Liver (tissue), 9 donors: ENCODE data around the gene SIN3B. TPM values are rescaled to one million over a fixed set of nuclear protein-coding genes. Genes with fewer than 3 reads are reported as not detected.

Experiments
- DNase-seq: peaks from one replicate; pipeline ENCODE4 v3.0.0-alpha.2; 2017; ENCODE audit warnings: low spot score
- H3K27ac ChIP-seq, 2 donors: one replicate each; pipeline ENCODE4 v1.7.0; 2013; ENCODE audit warnings: inconsistent platforms in 2 of 2, low read length in 2 of 2, control low read depth in 1 of 2, low read depth in 1 of 2, mild to moderate bottlenecking in 1 of 2
- H3K27me3 ChIP-seq, 4 donors: one replicate each; pipeline versions ENCODE4 v1.6.1 to v1.7.0; 2013; ENCODE audit warnings: low read length in 3 of 4, inconsistent platforms in 1 of 4, mild to moderate bottlenecking in 1 of 4, moderate library complexity in 1 of 4; ENCODE audit not compliant: control insufficient read depth in 4 of 4, insufficient read depth in 4 of 4
- H3K36me3 ChIP-seq, 4 donors: one replicate each; pipeline versions ENCODE4 v1.6.1 to v1.7.0; 2013; ENCODE audit warnings: low read length in 3 of 4, mild to moderate bottlenecking in 3 of 4, low read depth in 1 of 4, moderate library complexity in 1 of 4; ENCODE audit not compliant: control insufficient read depth in 4 of 4, insufficient read depth in 3 of 4
- H3K4me1 ChIP-seq, 4 donors: one replicate each; pipeline versions ENCODE4 v1.6.1 to v1.7.0; 2013; ENCODE audit warnings: low read length in 3 of 4, mild to moderate bottlenecking in 3 of 4, moderate library complexity in 1 of 4; ENCODE audit not compliant: control insufficient read depth in 4 of 4, insufficient read depth in 4 of 4
- H3K4me3 ChIP-seq, 3 donors: one replicate each; pipeline versions ENCODE4 v1.6.1 to v1.7.0; 2013; ENCODE audit warnings: low read length in 3 of 3, control low read depth in 1 of 3, low read depth in 1 of 3, mild to moderate bottlenecking in 1 of 3
- H3K9ac ChIP-seq, 2 donors: one replicate each; pipeline ENCODE4 v1.7.0; 2013; ENCODE audit warnings: low read length in 2 of 2, mild to moderate bottlenecking in 2 of 2, moderate library complexity in 2 of 2, control low read depth in 1 of 2, low read depth in 1 of 2
- H3K9me3 ChIP-seq, 4 donors: one replicate each; pipeline versions ENCODE4 v1.6.1 to v1.7.0; 2013; ENCODE audit warnings: low read length in 3 of 4; ENCODE audit not compliant: control insufficient read depth in 4 of 4
- FOXA2 ChIP-seq: IDR thresholded peaks from 2 replicates; pipeline ENCODE4 v1.6.1; 2016; ENCODE audit warnings: antibody characterized with exemption
- NR2F2 ChIP-seq: IDR thresholded peaks from 2 replicates; pipeline ENCODE4 v1.6.1; 2016; ENCODE audit warnings: antibody characterized with exemption
- RXRA ChIP-seq, 2 donors: IDR thresholded peaks; 2 replicates each; pipeline ENCODE4 v1.6.1; 2017 to 2018; ENCODE audit warnings: antibody characterized with exemption in 2 of 2, mild to moderate bottlenecking in 1 of 2
- WGBS: extraction: QIAGEN DNeasy Blood & Tissue Kit; methylation state at CpG from one replicate; pipeline ENCODE4 v1.1.7; 2013; 5-methylcytosine and 5-hydroxymethylcytosine counted together
- polyA plus RNA-seq, 2 donors: library from polyadenylated mRNA; stranded (reverse) in 1 of 2; unstranded in 1 of 2; fragments of 200-250 nt in 1 of 2; fragments of >200 nt in 1 of 2; fragmentation: Nextera tagmentation in 1 of 2; extraction: Ambion mirVana in 1 of 2; gene quantifications; one replicate each; pipeline versions ENCODE4 v1.2.1 to v1.2.3, GENCODE V29; 2013 to 2015
- total RNA-seq, 2 donors: library from RNA; depleted of rRNA; stranded (reverse); fragments of >200 nt; gene quantifications; one replicate each; pipeline ENCODE4 v1.2.3, GENCODE V29; 2014
- TF ChIP-seq, protein P1 (sequence below): IDR thresholded peaks from 2 replicates; pipeline ENCODE4 v1.6.1; 2016; ENCODE audit warnings: antibody characterized with exemption
- TF ChIP-seq, protein P2 (sequence below): IDR thresholded peaks from 2 replicates; pipeline ENCODE4 v1.6.1; 2016; ENCODE audit warnings: antibody characterized with exemption, mild to moderate bottlenecking
- donor health status: healthy.
- donor health status: healthy.
- donor health status: healthy.
- donor health status: healthy.
- donor health status: healthy.

The SIN3B gene
- total and polyA plus RNA-seq, 4 donors, result 6.1 to 17.1 (median 8.6) TPM

DNA sequence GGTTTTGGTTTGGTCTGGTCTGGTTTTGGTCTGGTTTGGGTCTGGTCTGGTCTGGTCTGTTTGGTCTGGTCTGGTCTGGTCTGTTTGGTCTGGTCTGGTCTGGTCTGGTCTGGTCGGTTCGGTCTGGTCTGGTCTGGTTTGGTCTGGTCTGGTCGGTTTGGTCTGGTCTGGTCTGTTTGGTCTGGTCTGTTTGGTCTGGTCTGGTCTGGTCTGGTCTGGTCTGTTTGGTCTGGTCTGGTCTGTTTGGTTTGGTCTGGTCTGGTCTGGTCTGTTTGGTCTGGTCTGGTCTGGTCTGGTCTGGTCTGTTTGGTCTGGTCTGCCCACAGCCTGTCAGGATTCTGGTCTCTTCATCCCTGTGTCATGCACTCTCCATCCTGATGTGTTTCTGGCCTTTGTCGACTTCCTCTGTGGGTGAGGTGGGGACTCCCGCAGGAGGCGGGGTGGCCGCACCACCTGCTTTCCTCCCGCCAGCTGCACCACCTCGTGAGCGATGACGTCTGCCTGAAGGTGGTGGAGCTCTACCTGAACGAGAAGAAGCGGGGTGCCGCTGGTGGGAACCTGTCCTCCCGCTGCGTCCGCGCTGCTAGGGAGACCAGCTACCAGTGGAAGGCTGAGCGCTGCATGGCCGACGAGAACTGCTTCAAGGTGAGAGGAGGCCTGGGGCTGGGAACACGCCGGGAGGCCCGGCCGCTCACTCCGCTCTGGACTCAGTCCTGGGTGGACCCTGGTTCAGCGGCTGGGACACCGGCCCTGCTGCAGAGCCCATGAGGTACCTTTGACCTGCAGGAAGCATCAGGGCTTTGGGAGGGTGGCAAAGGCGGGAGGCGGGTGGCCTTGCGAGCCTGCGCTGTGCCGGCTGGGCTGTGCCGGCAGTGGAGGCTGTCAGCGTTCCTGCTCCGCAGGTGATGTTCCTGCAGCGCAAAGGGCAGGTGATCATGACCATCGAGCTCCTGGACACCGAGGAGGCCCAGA is 46.7 kb downstream of the SIN3B start:
- DNase-seq, result no peak

GRCh38 chr19:16876904-16877361 is 47.7 kb downstream of the SIN3B start:
- peaks cover 0 to 11% (median 2%) of the 10 kb centered on the region in 4 donors for H3K9me3 ChIP-seq

More for the DNA sequence above, 46.7 kb downstream of the SIN3B start:
- Histone ChIP-seq H3K9ac (no peak overlapping the region), H3K27ac (no peak overlapping the region), H3K9me3 (peaks cover 0 to under 1% (median 0%) of the 10 kb centered on the region in 4 donors), H3K27me3 (no peaks in the 10 kb centered on the region), H3K4me1 (no peaks in the 10 kb centered on the region), H3K36me3 (peaks cover 10 to 55% (median 23%) of the 10 kb centered on the region in 4 donors), H3K4me3 (no peak overlapping the region)
- 96% methylated on average over 39 of the region's 39 CpGs for WGBS
- no peak for TF ChIP-seq RXRA (IDR thresholded peaks at IDR 0.05)

DNA sequence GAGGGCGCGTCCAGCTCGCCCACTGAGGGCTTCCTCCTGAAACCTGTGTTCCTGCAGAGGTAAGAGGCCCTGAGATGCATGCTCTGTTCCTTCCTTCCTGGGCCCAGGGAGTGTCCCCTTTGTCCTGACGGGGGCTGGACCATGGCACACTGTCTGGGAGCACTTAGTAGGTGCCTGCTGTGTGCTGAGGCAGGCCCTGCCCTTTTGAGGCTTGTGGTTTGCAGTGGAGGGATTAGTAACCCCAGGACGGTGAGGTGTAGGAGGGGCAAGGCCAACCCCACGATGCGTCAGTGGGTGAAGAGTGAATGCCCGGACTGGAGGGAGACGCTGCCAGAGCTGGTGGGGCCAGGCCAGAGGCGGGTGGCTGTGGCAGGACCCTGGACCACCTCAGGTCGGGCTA is 48.4 kb downstream of the SIN3B start:
- Histone ChIP-seq H3K27me3 (no peaks in the 10 kb centered on the region), H3K4me1 (no peaks in the 10 kb centered on the region), H3K9me3 (peaks cover 0 to 17% (median 2%) of the 10 kb centered on the region in 4 donors), H3K36me3 (peaks cover 10 to 43% (median 15%) of the 10 kb centered on the region in 4 donors), H3K4me3 (no peak overlapping the region), H3K27ac (no peak overlapping the region), H3K9ac (no peak overlapping the region)
- 91% methylated on average over 11 of the region's 11 CpGs for WGBS
- TF ChIP-seq, protein P1, sequence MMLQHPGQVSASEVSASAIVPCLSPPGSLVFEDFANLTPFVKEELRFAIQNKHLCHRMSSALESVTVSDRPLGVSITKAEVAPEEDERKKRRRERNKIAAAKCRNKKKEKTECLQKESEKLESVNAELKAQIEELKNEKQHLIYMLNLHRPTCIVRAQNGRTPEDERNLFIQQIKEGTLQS, result no peak
- no peak for DNase-seq

More at GRCh38 chr19:16876904-16877361, 47.7 kb downstream of the SIN3B start:
- Histone ChIP-seq H3K9ac (no peak overlapping the region), H3K4me3 (no peak overlapping the region), H3K36me3 (peaks cover 10 to 45% (median 17%) of the 10 kb centered on the region in 4 donors), H3K27me3 (no peaks in the 10 kb centered on the region), H3K4me1 (no peaks in the 10 kb centered on the region), H3K27ac (no peak overlapping the region)
- TF ChIP-seq FOXA2, result no peak
- peak; percentile 64 for TF ChIP-seq NR2F2
- TF ChIP-seq, protein P2, sequence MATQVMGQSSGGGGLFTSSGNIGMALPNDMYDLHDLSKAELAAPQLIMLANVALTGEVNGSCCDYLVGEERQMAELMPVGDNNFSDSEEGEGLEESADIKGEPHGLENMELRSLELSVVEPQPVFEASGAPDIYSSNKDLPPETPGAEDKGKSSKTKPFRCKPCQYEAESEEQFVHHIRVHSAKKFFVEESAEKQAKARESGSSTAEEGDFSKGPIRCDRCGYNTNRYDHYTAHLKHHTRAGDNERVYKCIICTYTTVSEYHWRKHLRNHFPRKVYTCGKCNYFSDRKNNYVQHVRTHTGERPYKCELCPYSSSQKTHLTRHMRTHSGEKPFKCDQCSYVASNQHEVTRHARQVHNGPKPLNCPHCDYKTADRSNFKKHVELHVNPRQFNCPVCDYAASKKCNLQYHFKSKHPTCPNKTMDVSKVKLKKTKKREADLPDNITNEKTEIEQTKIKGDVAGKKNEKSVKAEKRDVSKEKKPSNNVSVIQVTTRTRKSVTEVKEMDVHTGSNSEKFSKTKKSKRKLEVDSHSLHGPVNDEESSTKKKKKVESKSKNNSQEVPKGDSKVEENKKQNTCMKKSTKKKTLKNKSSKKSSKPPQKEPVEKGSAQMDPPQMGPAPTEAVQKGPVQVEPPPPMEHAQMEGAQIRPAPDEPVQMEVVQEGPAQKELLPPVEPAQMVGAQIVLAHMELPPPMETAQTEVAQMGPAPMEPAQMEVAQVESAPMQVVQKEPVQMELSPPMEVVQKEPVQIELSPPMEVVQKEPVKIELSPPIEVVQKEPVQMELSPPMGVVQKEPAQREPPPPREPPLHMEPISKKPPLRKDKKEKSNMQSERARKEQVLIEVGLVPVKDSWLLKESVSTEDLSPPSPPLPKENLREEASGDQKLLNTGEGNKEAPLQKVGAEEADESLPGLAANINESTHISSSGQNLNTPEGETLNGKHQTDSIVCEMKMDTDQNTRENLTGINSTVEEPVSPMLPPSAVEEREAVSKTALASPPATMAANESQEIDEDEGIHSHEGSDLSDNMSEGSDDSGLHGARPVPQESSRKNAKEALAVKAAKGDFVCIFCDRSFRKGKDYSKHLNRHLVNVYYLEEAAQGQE, result no peak
- 82% methylated on average over 12 of the region's 12 CpGs for WGBS
- DNase-seq, result no peak
